Right lobe of liver (tissue), 4 donors: ENCODE results near the gene DIPK1B.

Source experiments
- POLR2A ChIP-seq: fragments of 450-650 bp; IDR thresholded peaks from one replicate; pipeline ENCODE4 v1.6.1; 2017; ENCODE audit warnings: antibody characterized with exemption, mild to moderate bottlenecking
- TF ChIP-seq, protein P1 (sequence below), 4 donors: fragments of 200-600 bp in 3 of 4; fragments of 450-650 bp in 1 of 4; IDR thresholded peaks; one replicate each; pipeline versions ENCODE4 v1.5.1 to v1.8.0; 2016 to 2022; ENCODE audit warnings: antibody characterized with exemption in 4 of 4, mild to moderate bottlenecking in 2 of 4
- donor health status: DM: no; HTN: no; CAD: no.
- donor health status: DM: no; HTN: no; CAD: no.
- donor health status: DM: no; HTN: yes; CAD: no.

DNA sequence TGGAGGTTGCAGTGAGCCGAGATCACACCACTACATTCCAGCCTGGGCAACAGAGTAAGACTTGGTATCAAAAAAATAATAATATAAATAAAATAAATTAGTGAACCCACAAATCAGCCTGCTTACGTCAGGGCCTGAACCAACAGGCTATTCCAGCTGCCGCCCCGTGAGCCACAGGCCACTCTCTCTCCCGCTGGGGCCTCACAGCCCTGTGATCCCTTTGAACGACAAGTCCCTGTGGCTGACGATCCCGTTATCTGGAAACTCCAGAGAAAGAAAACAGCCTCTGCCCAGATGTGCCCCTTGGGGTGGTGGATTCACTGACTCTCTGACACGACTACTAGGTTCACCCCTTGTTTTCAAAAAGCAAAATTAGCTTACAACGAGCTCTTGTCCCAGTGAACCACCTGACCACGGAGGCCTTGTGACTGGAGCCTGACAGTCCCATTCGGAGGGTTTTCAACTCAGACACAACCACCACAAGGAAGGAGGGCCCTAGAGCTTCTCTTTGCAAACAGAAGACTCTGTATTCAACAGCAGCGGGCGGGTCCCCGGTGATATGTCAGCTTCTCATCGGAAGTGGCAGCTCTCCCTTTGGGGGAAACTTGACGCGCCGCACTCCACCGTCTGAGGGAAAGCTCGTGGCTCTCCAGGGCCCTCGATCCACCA, 4.4 kb upstream of the DIPK1B start:
- TF ChIP-seq, protein P1, sequence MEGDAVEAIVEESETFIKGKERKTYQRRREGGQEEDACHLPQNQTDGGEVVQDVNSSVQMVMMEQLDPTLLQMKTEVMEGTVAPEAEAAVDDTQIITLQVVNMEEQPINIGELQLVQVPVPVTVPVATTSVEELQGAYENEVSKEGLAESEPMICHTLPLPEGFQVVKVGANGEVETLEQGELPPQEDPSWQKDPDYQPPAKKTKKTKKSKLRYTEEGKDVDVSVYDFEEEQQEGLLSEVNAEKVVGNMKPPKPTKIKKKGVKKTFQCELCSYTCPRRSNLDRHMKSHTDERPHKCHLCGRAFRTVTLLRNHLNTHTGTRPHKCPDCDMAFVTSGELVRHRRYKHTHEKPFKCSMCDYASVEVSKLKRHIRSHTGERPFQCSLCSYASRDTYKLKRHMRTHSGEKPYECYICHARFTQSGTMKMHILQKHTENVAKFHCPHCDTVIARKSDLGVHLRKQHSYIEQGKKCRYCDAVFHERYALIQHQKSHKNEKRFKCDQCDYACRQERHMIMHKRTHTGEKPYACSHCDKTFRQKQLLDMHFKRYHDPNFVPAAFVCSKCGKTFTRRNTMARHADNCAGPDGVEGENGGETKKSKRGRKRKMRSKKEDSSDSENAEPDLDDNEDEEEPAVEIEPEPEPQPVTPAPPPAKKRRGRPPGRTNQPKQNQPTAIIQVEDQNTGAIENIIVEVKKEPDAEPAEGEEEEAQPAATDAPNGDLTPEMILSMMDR (IDR thresholded peaks at IDR 0.05), result no peak
- TF ChIP-seq POLR2A, result no peak
